ENCODE measurements around the gene SUCLG2. TPM values are rescaled to one million over a fixed set of nuclear protein-coding genes. Genes with fewer than 3 reads are reported as not detected.

Gene SUCLG2
- total RNA-seq, 1 donor from 2014 or later = 53.8 TPM

- Histone ChIP-seq H3K4me3 (no peak overlapping the region), H3K36me3 (no peaks in the 10 kb centered on the region), H3K4me1 (no peaks in the 10 kb centered on the region), H3K27me3 (no peaks in the 10 kb centered on the region), H3K9me3 (no peaks in the 10 kb centered on the region), H3K27ac (no peak overlapping the region)
- no peak for ATAC-seq
- no peak for DNase-seq
- intact Hi-C loops (cut with DNase I) = no loop called here
- TF ChIP-seq CTCF (IDR thresholded peaks at IDR 0.05) = no peak
These were observed 234.6 kb downstream of the SUCLG2 start for GRCh38 chr3:67419779-67420178.

GRCh38 chr3:67419218-67419529 is 235.2 kb downstream of the SUCLG2 start:
- no peaks in the 10 kb centered on the region for H3K36me3 ChIP-seq
- H3K27ac ChIP-seq = no peak overlapping the region
- TF ChIP-seq CTCF (IDR thresholded peaks at IDR 0.05) = no peak
- H3K27me3 ChIP-seq = no peaks in the 10 kb centered on the region
- ATAC-seq (no peak), DNase-seq (no peak)
- intact Hi-C loops (cut with DNase I) = no loop called here
- H3K4me3 ChIP-seq = no peak overlapping the region
- H3K9me3 ChIP-seq = no peaks in the 10 kb centered on the region
- H3K4me1 ChIP-seq = no peaks in the 10 kb centered on the region

- ATAC-seq (no peak), DNase-seq (no peak)
- Histone ChIP-seq H3K36me3 (no peaks in the 10 kb centered on the region), H3K27me3 (no peaks in the 10 kb centered on the region), H3K27ac (no peak overlapping the region), H3K4me3 (no peak overlapping the region), H3K4me1 (no peaks in the 10 kb centered on the region), H3K9me3 (no peaks in the 10 kb centered on the region)
- TF ChIP-seq CTCF (IDR thresholded peaks at IDR 0.05) = no peak
- intact Hi-C loops (cut with DNase I) = no loop called here
These were observed 235.8 kb downstream of the SUCLG2 start for GRCh38 chr3:67418426-67419217.

- DNase-seq = no peak
- intact Hi-C loops (cut with DNase I) = no loop called here
- no peak for TF ChIP-seq CTCF (IDR thresholded peaks at IDR 0.05)
These were observed 237.7 kb downstream of the SUCLG2 start for GRCh38 chr3:67416703-67417102.

GRCh38 chr3:67415511-67415910 is 238.9 kb downstream of the SUCLG2 start:
- ATAC-seq (no peak), DNase-seq (no peak)
- H3K4me1 ChIP-seq = no peaks in the 10 kb centered on the region
- no peak overlapping the region for H3K4me3 ChIP-seq
- TF ChIP-seq CTCF (IDR thresholded peaks at IDR 0.05) = no peak
- intact Hi-C loops (cut with DNase I) = no loop called here
- H3K27me3 ChIP-seq = no peaks in the 10 kb centered on the region
- no peak overlapping the region for H3K27ac ChIP-seq
- no peaks in the 10 kb centered on the region for H3K36me3 ChIP-seq
- H3K9me3 ChIP-seq = no peaks in the 10 kb centered on the region

More at GRCh38 chr3:67416703-67417102, 237.7 kb downstream of the SUCLG2 start:
- Histone ChIP-seq H3K4me1 (no peaks in the 10 kb centered on the region), H3K4me3 (no peak overlapping the region), H3K9me3 (no peaks in the 10 kb centered on the region), H3K27me3 (no peaks in the 10 kb centered on the region), H3K36me3 (no peaks in the 10 kb centered on the region), H3K27ac (no peak overlapping the region)
- ATAC-seq = no peak

- no peaks in the 10 kb centered on the region for H3K36me3 ChIP-seq
- no peak for DNase-seq
- H3K27me3 ChIP-seq = no peaks in the 10 kb centered on the region
- no peak overlapping the region for H3K4me3 ChIP-seq
- no peaks in the 10 kb centered on the region for H3K4me1 ChIP-seq
- H3K27ac ChIP-seq = no peak overlapping the region
- no peaks in the 10 kb centered on the region for H3K9me3 ChIP-seq
- TF ChIP-seq CTCF (IDR thresholded peaks at IDR 0.05) = no peak
- ATAC-seq = peak; percentile 28
- intact Hi-C loops (cut with DNase I) = no loop called here
These were observed 239.7 kb downstream of the SUCLG2 start for GRCh38 chr3:67414740-67415139.

Measured in upper lobe of right lung (tissue), 1 donor.